Cerebellar cortex (tissue), 1 donor: ENCODE measurements around the gene SPATA12.

Experiments used
- DNase-seq: peaks from one replicate; pipeline ENCODE4 v3.0.0-alpha.2; 2015; ENCODE audit warnings: low spot score

SPATA12 gene, protein sequence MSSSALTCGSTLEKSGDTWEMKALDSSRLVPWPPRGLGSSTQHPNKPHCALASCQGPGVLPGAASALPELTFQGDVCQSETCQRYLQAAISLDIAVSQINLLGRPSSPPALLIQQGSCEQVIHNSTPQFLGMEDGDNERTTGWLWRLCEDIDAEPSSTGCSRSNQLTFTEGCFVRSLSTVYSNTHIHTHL

DNA sequence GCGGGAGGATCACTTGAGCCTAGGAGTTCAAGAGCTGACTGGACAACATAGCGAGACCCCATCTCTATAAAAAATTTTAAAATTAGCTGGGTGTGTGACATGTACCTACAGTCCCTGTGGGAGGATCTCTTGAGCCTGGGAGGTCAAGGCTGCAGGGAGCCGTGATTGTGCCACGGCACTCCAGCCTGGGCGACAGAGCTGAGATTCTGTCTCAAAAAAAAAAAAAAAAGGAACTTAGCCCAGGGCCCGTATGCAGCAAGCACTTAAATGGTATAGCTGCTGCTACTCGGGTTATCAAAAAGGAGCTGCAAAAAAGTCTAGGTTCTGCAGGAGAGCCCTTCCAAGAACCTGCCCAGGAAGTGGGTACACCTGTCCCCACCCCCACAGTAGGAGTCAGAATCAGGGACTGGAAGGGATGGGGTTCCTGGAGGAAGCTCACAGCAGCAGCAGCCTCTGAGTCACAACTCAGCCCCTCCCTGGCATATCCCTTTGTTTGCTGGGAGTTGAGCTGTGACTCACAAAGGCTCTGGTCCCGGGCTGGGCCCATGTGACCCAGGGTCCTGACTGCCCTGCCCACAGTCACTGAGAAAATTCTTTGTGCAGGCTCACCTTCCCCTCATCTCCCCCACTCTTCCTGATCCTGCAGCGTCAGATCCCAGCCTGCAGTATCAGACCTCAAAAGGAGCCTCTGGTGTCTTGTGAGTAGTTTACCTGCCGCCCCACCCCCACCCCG, at the start of gene SPATA12:
SPATA12 (plus strand) TSS at position 576 of the 733 bp plus-strand sequence. CDS start 13,031 bp downstream, outside the sequence.
- DNase-seq, result no peak

DNA sequence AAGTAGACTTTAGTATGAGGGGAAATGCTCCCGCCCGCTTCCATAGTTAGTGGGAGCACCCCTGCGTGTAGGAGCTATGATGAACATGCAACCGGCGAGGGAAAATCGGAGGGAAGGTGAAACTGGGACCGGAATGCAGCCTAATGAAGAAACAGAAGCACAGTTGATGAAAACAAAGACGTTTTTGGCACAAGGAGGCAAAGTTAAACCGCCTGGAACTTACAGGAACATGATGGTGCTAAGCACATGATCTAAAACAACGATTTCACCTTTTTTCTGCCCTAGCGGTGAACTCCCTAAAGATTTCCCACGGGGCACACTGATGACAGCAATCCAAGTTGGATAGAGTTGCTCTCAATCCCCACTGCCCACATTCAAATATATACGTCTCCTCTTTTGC, 49.4 kb upstream of the SPATA12 start:
- no peak for DNase-seq

DNA sequence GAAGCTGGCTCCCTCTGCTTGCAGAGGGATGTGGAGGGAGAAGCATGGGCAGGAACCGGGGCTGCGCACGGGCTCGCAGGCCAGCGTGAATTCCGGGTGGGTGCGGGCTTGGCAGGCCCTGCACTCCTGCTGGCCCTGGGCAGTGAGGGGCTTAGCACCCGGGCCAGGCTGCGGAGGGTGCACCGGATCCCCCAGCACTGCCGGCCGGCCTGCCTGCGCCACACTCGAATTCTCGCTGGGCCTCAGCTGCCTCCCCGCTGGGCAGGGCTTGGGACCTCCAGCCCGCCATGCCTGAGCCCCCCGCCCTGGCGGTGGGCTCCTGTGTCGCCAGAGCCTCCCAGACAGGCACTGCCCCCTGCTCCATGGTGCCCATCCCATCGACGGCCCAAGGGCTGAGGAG, 47.6 kb upstream of the SPATA12 start:
- DNase-seq, result no peak

DNA sequence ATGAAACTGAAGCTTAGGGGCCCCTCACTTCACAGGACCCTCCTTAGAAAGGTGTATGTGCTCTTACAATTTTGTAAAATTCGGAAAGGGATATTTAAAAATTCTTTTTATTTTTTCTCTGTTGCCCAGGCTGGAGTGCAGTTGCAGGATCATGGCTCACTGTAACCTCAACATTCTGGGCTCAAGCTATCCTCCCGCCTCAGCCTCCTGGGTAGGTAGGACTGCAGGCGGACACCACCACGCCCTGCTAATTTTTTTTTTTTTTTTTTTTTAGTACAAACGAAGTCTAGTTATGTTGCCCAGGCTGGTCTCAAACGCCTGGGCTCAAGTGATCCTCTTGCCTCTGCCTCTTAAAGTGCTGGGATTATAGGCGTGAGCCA, 45.1 kb upstream of the SPATA12 start:
- DNase-seq, result no peak

DNA sequence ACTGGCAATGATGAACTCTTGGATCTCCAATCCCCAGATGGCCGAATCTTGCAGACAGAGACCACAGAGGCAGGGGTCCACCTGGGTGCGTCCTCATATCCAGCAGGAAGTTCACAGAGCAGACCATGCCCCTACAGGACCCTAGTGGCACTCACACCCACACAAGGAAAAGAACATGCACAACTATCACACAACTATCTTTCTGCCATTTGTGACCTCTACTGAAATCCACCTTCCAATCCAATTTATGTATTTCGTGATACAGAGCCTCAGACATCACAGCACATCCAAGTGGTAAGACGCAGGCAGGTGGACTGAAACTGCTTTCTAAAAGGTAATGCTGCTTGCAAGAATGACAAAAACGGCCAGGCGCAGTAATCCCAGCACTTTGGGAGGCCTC, 44.6 kb upstream of the SPATA12 start:
- DNase-seq, result no peak

DNA sequence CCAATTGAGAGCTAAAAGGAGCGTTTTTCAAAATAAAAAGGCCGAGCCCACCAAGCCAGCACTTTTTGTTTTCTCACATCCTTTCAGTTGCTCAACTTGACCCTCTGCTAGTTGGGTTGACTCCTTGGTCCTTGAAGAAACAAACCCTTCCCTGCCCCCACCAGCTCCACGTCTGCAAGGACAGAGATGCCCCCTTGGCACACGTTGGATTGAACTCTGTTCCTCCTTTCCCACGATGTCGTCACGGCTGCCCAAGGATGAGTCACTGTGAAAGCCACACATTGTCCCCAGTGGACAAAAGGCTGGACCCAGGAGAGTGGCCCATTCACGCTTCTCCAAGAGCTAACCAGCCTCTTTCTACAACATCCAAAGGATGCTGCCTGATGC, 43.0 kb upstream of the SPATA12 start:
- no peak for DNase-seq

DNA sequence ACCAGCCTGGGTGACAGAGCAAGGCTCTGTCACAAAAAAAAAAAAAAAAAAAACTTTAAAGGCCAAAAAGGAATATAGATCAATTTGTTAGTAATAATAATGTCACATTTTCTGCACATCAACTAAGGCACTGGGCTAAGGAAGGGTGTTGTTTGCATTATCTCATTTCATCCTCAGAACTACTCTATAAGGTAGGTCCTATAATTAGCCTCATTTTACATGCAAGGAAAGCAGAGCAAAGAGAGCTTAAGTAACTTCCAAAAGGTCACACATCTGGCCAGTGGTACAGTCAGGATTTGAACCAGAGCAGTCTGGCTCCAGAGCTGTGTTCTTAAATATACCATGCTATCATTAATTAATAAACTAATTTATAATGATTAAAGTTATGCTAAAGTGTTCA, 42.2 kb upstream of the SPATA12 start:
- DNase-seq, result no peak

DNA sequence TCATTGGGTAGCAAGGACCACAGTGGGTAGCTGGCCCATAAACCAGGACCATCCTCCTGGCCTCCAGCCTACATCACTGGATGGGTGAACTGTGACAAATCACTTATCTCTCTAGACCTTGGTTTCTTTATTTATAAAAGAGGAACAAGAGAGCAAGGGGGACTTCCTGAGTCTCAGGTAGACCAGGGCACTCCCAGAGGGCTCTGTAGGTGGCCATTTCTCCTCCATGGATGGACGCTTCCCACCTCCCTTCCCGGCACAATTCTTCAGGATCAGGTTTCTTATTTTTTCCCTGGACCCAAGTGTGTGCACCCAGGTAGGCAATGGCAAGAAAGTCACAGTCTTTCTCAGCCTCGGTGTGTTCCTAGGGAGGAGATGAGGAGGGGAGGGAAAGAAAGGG, 41.4 kb upstream of the SPATA12 start:
- no peak for DNase-seq

DNA sequence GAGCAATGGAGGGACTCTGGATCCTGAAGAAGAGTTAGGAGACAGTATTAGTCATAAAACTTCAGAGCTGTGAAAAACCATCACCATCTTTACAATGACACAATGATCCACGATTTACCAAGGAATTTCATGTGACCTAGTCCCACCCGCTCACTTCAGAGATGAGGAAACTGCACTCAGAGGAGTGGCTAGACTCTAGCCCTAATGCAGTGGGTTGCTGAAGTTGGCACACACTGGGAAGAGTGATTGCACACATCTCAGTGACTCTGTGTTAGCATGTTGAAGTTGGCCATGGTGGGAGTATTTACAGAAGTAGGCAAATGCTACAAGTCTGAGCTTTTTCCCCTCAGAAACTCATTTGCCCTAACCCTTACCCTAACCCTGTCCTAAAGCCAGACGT, 35.2 kb upstream of the SPATA12 start:
- DNase-seq, result no peak

DNA sequence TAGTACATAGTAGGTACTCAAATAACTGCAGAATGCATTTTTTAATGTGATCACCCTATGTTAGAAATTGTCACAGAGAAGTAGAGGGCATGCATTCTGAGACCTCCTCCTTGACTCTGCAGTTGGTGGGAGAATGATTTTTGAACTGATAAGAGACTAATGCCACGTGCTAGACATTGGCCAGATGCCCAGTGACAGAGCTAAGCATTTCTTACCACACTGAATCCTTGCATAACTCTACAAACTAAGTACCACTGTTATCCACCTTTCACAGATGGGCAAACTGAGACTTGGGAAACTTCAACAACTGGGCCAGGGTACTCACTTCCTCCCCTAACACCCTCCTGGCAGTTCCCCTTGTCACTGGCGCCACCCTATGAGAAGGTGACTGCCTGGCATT, 33.5 kb upstream of the SPATA12 start:
- no peak for DNase-seq

DNA sequence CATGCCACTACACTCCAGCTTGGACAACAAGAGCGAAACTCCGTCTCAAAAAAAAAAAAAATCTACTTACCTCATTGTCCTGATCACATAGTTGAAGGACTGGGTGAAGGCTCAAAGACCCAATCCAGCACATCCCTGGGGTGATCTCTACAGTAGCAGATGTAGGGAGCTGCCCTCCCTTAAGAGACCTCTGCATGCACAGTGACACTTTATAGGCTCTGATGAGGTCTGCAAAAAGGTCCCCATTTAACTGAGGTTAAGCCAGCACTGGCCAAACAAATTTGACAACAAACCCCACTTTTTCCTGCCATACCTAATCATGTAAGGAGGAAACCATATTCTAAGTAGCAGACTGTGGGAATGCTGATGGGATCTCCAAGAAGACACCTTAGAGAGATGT, 31.1 kb upstream of the SPATA12 start:
- no peak for DNase-seq

DNA sequence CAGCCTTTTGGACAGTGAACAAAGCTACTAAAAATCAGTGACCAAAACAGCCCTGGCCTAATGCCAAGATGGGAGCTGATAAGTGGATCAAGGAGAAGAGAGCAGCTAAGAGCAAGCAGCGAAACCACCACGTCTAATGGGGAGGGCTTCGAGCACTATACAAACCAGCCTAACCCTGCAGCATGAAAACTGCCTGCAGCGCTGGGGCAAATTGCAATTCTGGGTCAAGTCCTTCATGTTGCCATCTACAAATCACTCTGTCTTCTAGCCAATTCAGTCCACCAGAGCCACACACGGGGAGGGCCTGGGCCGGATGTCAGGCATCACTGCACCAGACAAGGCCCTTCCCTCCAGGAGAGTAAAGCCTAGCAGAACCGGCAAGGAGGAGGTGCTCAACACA, 30.5 kb upstream of the SPATA12 start:
- DNase-seq, result no peak

DNA sequence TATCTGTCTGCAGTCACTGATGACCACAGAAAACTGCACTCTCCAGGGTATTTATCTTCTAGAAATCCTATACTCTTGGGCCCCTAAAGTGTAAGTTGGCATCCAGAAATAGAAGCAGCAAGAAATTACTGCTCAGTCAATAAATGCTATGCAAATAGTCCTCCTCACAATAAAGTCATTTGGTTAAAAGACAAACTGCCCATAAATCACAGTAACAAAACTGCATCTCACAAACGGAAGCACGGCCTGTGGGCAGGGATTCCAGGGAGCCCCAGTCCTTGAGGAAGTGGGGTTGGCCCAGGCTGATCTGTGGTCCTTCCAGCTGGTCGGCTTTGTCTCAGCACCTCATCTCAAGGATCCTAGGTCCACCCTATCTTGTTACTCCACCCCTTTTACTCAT, 29.7 kb upstream of the SPATA12 start:
- no peak for DNase-seq

DNA sequence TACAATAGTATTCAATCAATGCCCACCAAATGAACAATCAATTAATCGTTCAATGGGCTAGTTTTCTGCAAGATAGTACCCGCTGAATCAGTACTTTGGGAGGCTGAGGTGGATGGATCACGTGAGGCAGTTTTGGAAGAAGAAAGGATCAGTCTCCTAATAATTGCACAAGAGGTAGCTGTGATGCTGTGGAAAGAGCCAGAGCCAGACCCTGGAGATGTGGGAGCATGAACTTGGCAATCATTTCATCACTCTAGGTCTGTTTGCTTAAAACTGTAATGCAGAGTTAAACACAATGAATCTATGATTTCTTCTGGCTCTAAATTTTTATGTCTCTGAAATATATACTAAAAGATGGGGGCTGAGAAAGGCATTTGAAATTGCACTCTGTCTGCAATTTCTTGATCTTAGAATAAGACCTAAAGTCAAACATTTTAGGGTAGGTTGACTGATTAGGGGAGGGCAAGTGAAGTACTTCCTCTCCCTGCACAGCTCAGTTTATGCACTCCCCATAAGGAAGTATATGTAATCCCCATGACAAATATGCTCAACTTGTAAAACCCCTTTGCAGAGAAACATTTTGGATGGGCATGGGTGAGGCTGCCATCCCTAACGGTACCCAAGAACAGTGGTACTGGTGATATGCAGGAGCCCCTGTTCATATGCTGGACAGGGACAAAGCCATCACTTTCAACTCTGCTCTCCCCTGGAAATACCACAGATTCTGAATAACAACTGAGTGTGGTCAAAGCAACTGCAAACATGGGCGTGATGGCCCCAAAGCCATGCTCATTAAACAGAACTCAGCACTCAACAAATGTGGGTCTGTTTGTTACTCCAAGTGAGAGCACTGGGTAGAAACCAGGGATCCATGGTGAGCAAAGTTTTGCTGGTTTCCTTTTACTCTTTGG, 28.6 kb upstream of the SPATA12 start:
- DNase-seq, result no peak

DNA sequence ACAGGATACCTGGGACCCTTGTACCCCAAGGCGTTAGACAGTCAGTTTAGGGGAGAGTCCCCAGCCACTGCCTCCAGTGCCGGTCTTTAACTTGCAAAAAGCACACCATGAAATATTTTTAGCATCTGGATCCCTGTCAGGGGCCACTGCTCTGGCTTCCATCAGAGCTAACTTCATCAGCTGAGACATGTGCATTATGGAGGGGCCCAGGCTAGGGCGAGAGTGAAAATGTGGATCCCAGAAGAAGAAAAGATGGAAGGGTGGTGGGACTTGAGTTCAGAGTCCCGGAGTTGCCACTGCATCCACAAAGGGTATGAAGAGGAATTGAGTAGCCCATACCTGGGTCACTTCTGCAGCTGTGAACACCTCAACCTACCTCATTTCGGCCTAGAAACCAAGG, 23.5 kb upstream of the SPATA12 start:
- no peak for DNase-seq

DNA sequence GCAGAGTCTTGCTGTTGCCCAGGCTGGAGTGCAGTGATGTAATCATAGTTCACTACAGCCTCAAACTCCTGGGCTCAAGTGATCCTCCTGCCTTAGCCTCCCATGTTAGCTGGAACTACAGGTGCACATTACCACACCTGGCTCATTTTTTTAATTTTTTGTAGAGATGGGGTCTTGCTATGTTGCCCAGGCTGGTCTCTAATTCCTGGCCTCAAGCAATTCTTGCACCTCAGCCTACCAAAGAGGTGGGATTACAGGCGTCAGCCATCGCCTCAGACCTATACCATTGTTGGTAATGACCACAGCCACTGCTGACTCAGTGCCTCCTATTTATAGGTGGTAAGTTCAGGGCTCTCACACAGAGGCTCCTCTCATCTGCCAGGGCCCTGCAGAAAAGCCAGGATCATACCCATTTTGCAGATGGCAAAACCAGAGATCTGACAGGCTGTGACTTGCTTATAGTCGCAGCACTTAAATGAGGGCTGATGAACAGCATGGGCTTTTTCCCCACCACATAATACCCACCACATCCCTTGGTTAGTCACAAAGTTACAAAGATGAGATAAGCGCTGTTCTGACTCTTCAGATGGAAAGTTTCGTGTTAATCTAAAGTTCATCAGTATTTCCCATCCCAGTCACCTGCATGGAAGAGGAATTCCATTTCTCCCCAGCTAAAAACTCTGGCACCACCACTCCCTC, 21.8 kb upstream of the SPATA12 start:
- DNase-seq, result no peak

DNA sequence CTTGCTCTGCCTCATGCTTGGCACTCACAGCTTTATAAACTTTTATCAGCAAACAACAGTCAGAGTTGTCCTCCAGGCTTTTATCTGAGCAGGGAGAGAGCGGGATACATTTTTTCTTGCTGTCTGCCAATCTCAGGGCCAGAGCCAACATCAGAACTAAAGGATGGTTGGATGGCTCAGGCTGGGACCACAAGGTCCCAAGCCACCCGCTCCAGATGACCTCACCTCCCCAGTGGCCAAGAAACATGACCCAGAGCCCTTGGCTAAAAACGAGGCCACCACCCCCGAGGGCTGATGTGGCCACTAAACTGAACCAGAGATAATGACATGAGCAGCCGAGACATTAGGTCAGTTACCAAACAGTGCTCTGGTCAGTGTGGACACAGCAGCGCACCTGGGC, 18.8 kb upstream of the SPATA12 start:
- no peak for DNase-seq

DNA sequence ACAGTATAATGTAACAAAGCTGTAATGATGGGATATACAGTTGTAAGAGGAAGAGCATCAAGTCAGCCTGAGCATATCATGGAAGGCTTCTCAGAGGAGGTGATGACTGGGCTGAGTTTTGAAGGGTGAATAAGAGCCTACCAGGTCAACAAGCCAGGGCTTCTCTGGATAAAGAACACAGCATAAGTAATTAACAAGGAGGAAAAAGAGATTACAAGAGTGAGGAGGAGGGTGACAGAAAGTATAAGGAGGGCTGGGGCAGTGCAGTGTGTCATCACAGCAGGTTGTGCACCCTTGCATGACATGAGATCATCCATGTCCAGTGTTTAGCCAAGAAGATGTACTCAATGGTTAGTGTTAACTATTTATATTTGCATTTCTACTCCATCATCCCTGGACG, 16.9 kb upstream of the SPATA12 start:
- DNase-seq, result no peak

DNA sequence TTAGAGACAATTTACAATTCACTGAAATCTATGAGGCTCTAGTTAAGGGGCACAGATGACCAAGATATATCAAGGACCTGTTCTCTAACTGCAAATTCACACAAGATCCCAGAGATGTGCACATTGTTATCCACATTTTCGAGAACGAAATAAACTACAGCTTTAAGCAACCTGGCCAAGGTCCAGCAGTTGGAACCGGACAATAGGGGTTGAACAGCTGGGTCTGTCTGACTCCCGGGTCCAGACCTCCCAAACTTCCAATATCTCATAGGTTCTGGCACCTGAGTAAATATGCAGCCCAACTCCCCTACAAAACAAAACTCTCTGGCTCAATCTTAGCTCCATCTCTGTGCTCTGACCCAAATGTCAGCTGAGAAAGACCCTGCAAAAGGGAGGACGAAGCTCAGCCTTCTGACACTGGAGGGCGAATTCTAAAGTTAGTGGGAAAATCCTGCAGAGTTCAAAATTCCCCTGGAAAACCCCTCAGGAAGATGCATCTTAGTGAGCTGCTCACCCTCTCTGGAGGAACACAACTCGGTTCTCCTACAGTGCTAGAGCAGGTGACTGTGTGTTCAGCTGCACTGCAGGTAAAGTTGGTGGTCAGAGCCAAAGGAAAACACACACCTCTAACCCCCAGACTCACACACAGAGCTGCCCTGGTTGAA, 14.2 kb upstream of the SPATA12 start:
- DNase-seq, result no peak

DNA sequence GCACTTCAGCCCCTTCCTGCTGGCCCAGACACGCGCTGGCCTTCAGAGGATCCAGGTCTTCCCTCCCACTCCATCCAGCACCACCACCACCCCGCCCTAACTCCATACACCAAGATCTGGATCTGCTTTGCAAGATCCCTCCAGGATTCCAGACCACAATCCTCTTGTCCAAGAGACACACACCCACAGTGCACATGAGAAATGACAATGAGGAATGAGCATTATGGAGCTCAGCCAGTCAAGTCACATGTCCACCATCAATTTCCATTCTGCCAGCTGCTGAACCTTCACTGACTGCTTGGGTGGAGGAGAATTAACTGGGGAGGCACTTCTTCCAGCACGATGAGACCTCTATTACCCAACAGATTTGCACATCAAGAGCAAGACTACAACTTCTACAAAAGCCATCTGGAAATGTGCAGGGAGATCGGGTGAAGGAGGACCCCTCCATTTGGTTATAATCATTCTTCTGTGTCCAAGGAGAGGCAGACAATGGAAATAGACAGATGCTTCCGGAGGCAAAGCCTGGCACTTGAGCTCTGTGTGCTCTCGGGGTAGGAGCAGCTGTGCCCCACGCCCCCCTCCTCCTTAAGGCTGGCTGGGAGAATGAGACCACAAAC, 12.3 kb upstream of the SPATA12 start:
- no peak for DNase-seq

DNA sequence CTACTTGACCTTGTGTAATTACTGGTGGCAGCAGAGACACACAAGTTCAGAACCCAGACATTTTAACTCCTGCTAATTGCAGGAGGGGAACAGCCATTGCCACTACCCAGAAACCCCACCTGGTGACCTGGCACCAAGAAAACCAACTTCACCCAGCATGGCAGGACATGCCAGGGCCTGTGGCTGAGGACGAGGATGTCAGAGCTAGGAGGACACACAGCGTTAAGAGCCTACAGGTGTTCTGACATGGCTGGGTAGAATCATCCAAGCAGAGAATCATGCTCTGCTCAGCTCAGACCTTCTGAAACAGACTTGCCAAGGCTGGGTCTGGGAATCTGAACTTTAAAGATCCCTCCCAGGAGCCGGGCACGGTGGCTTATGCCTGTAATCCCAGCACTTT, 11.7 kb upstream of the SPATA12 start:
- DNase-seq, result no peak
